ENCODE results near the gene GPC5.

DNA sequence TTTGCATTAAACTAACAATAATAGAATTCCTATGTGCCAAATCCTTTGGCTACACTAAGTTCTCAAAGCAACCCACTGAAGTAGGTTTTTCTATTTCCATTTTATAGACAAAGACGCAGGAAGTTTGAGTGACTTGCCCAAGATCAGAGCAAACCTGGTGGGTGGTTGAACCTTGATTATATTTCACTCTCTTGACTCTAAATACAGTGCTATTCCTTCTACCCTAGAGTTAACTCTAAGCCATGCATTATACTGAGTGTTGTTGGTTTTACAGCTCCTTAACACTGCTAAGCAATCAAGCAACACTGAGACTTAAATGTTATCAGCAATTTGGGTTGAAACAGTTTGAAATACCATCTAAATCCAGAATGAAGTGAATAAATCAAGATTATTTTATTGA, 1014.6 kb downstream of the GPC5 start:
- no peak for TF ChIP-seq EGR1 (IDR thresholded peaks at IDR 0.05)
- no peak for TF ChIP-seq CREB1 (IDR thresholded peaks at IDR 0.05; ENCODE audit: low read depth)
- TF ChIP-seq, protein P1, sequence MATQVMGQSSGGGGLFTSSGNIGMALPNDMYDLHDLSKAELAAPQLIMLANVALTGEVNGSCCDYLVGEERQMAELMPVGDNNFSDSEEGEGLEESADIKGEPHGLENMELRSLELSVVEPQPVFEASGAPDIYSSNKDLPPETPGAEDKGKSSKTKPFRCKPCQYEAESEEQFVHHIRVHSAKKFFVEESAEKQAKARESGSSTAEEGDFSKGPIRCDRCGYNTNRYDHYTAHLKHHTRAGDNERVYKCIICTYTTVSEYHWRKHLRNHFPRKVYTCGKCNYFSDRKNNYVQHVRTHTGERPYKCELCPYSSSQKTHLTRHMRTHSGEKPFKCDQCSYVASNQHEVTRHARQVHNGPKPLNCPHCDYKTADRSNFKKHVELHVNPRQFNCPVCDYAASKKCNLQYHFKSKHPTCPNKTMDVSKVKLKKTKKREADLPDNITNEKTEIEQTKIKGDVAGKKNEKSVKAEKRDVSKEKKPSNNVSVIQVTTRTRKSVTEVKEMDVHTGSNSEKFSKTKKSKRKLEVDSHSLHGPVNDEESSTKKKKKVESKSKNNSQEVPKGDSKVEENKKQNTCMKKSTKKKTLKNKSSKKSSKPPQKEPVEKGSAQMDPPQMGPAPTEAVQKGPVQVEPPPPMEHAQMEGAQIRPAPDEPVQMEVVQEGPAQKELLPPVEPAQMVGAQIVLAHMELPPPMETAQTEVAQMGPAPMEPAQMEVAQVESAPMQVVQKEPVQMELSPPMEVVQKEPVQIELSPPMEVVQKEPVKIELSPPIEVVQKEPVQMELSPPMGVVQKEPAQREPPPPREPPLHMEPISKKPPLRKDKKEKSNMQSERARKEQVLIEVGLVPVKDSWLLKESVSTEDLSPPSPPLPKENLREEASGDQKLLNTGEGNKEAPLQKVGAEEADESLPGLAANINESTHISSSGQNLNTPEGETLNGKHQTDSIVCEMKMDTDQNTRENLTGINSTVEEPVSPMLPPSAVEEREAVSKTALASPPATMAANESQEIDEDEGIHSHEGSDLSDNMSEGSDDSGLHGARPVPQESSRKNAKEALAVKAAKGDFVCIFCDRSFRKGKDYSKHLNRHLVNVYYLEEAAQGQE (IDR thresholded peaks at IDR 0.05; ENCODE audit: low read depth) = no peak
- no peak for TF ChIP-seq EP300 (IDR thresholded peaks at IDR 0.05; ENCODE audit: borderline replicate concordance)
- TF ChIP-seq CEBPB (IDR thresholded peaks at IDR 0.05) = no peak
- TF ChIP-seq, protein P2, sequence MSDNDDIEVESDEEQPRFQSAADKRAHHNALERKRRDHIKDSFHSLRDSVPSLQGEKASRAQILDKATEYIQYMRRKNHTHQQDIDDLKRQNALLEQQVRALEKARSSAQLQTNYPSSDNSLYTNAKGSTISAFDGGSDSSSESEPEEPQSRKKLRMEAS (IDR thresholded peaks at IDR 0.05) = no peak
- TF ChIP-seq RAD21 (IDR thresholded peaks at IDR 0.05; ENCODE audit: low read depth) = no peak
- TF ChIP-seq TEAD4 (IDR thresholded peaks at IDR 0.05) = no peak
- TF ChIP-seq NFIC (IDR thresholded peaks at IDR 0.05) = no peak
- TF ChIP-seq YY1 (IDR thresholded peaks at IDR 0.05; ENCODE audit: low read depth) = no peak
- no peak for TF ChIP-seq ZBTB7A (IDR thresholded peaks at IDR 0.05; ENCODE audit: low read depth)
- no peak for TF ChIP-seq TAF1 (IDR thresholded peaks at IDR 0.05; ENCODE audit: low read depth)
- no peak for TF ChIP-seq FOXM1 (IDR thresholded peaks at IDR 0.05; ENCODE audit: borderline replicate concordance, low read depth)
- TF ChIP-seq TCF12 (IDR thresholded peaks at IDR 0.05; ENCODE audit: low read depth) = no peak
